ENCODE results near the gene FGFR2.

The FGFR2 gene

DNA sequence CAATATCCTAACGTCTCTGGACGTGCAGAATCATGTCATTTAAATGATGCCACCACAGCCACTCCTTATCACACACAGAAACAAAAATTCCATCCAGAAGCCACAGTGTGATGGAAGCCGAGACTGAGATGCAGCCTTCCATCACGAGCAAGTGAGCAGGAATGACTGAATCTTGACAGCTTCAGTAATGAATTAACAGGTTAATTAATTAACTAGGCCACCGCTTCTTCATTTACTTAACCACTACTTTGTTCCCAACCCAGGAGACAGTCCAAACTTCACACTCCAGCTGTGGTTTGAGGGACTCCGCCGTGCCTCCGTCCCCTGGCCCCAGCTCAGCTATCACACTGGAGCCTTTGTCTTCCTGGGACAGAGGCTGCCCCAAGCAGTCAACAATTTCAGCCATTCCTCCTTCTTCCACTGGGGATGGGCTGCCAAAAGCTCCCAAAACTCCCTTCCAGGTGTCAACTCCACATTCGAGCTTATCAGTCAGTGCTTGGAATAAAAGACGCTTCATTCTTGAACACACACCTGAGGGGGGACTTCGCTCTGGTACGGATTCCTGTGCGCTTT is 65.9 kb downstream of the FGFR2 start:
- H3K4me3 ChIP-seq (ENCODE audit: low read depth, low read length) = no peak overlapping the region
- TF ChIP-seq, protein P1, sequence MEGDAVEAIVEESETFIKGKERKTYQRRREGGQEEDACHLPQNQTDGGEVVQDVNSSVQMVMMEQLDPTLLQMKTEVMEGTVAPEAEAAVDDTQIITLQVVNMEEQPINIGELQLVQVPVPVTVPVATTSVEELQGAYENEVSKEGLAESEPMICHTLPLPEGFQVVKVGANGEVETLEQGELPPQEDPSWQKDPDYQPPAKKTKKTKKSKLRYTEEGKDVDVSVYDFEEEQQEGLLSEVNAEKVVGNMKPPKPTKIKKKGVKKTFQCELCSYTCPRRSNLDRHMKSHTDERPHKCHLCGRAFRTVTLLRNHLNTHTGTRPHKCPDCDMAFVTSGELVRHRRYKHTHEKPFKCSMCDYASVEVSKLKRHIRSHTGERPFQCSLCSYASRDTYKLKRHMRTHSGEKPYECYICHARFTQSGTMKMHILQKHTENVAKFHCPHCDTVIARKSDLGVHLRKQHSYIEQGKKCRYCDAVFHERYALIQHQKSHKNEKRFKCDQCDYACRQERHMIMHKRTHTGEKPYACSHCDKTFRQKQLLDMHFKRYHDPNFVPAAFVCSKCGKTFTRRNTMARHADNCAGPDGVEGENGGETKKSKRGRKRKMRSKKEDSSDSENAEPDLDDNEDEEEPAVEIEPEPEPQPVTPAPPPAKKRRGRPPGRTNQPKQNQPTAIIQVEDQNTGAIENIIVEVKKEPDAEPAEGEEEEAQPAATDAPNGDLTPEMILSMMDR (IDR thresholded peaks at IDR 0.05; ENCODE audit: insufficient read depth, low read depth, low read length, missing control alignments) = no peak
- DNase-seq (ENCODE audit: low read depth) = no peak

DNA sequence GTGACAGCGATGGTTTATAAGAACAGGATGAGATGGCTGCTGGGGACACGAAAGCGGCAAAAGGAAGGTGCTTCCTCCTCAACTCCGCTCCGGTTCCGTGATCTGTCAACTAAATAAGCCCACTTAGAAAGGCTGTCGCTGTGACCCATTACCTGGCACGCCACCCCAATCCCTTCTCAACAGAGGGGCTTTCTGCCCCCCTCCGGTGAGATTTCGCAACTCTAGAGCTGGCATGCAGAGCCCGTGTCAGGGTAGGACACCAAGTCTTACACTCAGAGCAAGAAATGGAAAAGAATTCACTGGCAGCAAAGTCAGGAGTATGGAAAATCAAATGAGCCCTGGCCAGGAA is 66.4 kb downstream of the FGFR2 start:
- no peak overlapping the region for H3K4me3 ChIP-seq (ENCODE audit: low read depth, low read length)
- no peak for DNase-seq (ENCODE audit: low read depth)

DNA sequence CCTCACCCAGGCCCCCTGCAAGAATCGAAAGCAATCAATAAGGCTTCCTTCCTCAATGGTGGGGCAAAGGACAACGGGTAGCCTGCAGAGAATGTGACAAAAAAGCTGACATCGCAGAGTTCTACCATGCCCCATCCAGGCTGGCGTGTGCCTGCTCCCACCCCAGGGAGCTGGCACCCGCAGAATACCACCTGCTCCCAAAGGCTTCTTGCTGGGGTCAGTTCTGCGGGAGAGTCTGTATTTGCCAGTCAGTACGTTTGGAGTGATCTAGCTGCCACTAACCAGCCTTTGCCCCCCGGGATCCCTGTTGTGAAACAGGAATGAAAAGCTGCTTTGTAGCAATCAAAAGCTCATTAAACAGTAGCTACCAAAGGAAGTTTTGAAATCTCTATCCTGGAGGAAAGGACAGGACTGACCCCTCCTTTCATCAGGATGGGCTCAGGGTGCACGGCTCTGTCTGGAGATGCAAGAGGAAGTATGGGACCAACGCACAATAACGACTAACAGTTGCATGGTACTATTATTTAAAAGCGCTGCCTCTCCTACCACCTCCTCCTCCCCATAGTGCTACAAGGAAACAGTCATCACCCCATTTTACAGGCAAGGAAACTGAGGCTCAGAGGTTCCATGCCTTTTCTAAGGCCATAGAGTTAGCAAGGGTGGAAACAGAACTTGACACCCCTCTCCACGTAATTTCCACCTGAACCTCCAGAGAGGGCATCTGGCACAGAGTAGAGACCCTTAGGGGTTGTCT is 67.0 kb downstream of the FGFR2 start:
- no peak overlapping the region for H3K4me3 ChIP-seq (ENCODE audit: low read depth, low read length)
- no peak for DNase-seq (ENCODE audit: low read depth)

More for the DNA sequence above, 66.4 kb downstream of the FGFR2 start:
- TF ChIP-seq, protein P1 (IDR thresholded peaks at IDR 0.05; ENCODE audit: insufficient read depth, low read depth, low read length, missing control alignments) = no peak

DNA sequence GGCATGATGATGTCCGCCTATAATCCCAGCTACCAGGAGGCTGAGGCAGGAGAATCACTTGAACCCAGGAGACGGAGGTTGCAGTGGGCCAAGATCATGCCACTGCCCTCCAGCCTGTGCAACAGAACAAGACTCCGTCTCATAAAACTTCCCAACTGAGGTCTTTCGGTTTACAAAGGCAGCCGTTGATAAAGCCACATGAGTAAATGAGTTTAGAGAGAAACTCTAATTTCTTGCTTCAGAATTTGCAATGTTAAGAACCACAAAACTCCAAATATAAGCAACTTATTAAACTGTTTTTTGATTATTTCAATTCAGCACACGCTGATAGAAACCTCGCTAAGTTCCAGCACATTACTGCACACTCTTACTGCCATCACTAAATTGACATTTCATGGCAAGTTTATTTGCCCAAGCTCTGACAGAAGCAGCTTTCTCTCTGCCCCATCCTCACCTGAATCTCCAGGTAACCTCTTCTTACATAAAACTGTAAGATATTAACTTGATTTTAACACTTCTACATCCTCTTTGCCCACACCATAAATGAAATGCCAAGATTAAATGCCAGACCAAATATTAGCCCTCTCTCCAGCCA is 67.7 kb downstream of the FGFR2 start:
- H3K4me3 ChIP-seq (ENCODE audit: low read depth, low read length) = no peak overlapping the region
- no peak for DNase-seq (ENCODE audit: low read depth)
- TF ChIP-seq, protein P1 (IDR thresholded peaks at IDR 0.05; ENCODE audit: insufficient read depth, low read depth, low read length, missing control alignments) = no peak

More for the DNA sequence above, 67.0 kb downstream of the FGFR2 start:
- TF ChIP-seq, protein P1 (IDR thresholded peaks at IDR 0.05; ENCODE audit: insufficient read depth, low read depth, low read length, missing control alignments) = no peak

DNA sequence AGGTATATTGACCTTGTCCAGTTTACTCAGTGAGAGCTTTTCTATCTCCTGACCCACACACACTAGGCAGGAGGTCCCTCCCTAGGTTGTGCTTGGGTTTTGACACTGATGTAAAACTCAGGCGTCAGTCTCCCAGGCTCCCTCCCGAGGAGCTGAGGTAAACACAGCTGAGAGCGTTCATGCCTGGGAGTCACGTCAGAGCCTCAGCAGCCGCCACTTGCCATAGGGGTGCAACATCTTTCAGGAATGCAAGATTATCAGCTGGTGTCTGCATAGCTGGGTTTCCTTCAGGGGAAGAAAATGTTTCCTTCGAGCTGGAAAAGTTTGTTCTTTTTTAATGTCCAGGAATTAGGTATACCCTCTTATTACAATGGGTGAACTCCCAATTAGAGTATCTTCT is 70.6 kb downstream of the FGFR2 start:
- no peak for DNase-seq (ENCODE audit: low read depth)
- no peak overlapping the region for H3K4me3 ChIP-seq (ENCODE audit: low read depth, low read length)
- TF ChIP-seq, protein P1 (IDR thresholded peaks at IDR 0.05; ENCODE audit: insufficient read depth, low read depth, low read length, missing control alignments) = no peak

DNA sequence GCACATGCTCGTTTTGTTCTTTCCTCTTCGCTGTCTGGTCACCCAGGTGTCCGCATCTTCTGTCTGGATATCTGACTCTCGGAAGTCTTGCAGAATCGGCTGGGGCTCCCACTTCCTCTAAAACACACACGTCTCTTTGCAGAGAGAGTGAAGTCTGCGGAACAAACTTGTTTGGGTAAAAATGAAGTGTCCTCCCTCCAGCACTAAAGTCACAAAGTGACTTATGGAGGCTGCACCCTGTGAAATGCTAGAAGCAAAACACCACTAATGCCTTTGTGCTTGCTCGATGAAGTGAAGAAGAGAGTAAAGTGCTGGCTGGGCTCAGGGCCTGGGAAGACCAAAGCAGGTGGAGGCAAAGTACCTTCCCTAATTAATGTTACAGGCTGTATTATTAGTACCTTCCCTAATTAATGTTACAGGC is 71.4 kb downstream of the FGFR2 start:
- DNase-seq (ENCODE audit: low read depth) = peak; percentile 2
- TF ChIP-seq, protein P1 (IDR thresholded peaks at IDR 0.05; ENCODE audit: insufficient read depth, low read depth, low read length, missing control alignments) = no peak
- H3K4me3 ChIP-seq (ENCODE audit: low read depth, low read length) = no peak overlapping the region
